Measurements from ENCODE around the gene FUT7.

The FUT7 gene
- 4.5 to 7.7 (median 7.1) reads per million in 3 donors for total RNA-seq

- Histone ChIP-seq H3K27me3 (replicated peaks; ENCODE audit: control insufficient read depth, insufficient read depth, low read length, poor library complexity, severe bottlenecking) (no peaks in the 10 kb centered on the region), H3K27ac (ENCODE audit: insufficient read depth, low read length, poor library complexity, severe bottlenecking) (peak within 1 kb of the TSS; percentile 61), H3K36me3 (ENCODE audit: control insufficient read depth, insufficient read depth, low read length) (no peaks in the 10 kb centered on the region), H3K9me3 (ENCODE audit: control insufficient read depth, low read length) (no peaks in the 10 kb centered on the region), H3K4me1 (ENCODE audit: control insufficient read depth, insufficient read depth, low read length, poor library complexity, severe bottlenecking) (peaks cover 65% of the 10 kb centered on the region), H3K4me3 (ENCODE audit: insufficient read depth, low read depth, low read length, poor library complexity, severe bottlenecking) (peak within 1 kb of the TSS; percentile 67)
- peak in 1 of 3 donors; percentile 17 for DNase-seq
Measured at GRCh38 chr9:137031904-137032640, at the start of gene FUT7. Gene FUT7, minus strand, starts transcription at chr9:137032088. Its CDS starts 97 bp downstream, at chr9:137031991.

GRCh38 chr9:137080260-137081122 lies 48.6 kb upstream of the FUT7 start:
- Histone ChIP-seq H3K4me3 (ENCODE audit: insufficient read depth, low read depth, low read length, poor library complexity, severe bottlenecking) (no peak overlapping the region), H3K27me3 (replicated peaks; ENCODE audit: control insufficient read depth, insufficient read depth, low read length, poor library complexity, severe bottlenecking) (no peaks in the 10 kb centered on the region), H3K4me1 (ENCODE audit: control insufficient read depth, insufficient read depth, low read length, poor library complexity, severe bottlenecking) (peaks cover 13% of the 10 kb centered on the region), H3K36me3 (ENCODE audit: control insufficient read depth, insufficient read depth, low read length) (peaks cover 7% of the 10 kb centered on the region), H3K27ac (ENCODE audit: insufficient read depth, low read length, poor library complexity, severe bottlenecking) (no peak overlapping the region), H3K9me3 (ENCODE audit: control insufficient read depth, low read length) (no peaks in the 10 kb centered on the region)
- no peak for DNase-seq

- H3K27ac ChIP-seq (ENCODE audit: insufficient read depth, low read length, poor library complexity, severe bottlenecking), result no peak overlapping the region
- H3K9me3 ChIP-seq (ENCODE audit: control insufficient read depth, low read length), result no peaks in the 10 kb centered on the region
- no peak for DNase-seq
- H3K4me1 ChIP-seq (ENCODE audit: control insufficient read depth, insufficient read depth, low read length, poor library complexity, severe bottlenecking), result peaks cover 11% of the 10 kb centered on the region
- no peaks in the 10 kb centered on the region for H3K27me3 ChIP-seq (replicated peaks; ENCODE audit: control insufficient read depth, insufficient read depth, low read length, poor library complexity, severe bottlenecking)
- H3K4me3 ChIP-seq (ENCODE audit: insufficient read depth, low read depth, low read length, poor library complexity, severe bottlenecking), result no peak overlapping the region
- peaks cover 7% of the 10 kb centered on the region for H3K36me3 ChIP-seq (ENCODE audit: control insufficient read depth, insufficient read depth, low read length)
Measured at GRCh38 chr9:137079401-137079787, 47.5 kb upstream of the FUT7 start.

- Histone ChIP-seq H3K9me3 (ENCODE audit: control insufficient read depth, low read length) (no peaks in the 10 kb centered on the region), H3K4me1 (ENCODE audit: control insufficient read depth, insufficient read depth, low read length, poor library complexity, severe bottlenecking) (peaks cover 11% of the 10 kb centered on the region), H3K27me3 (replicated peaks; ENCODE audit: control insufficient read depth, insufficient read depth, low read length, poor library complexity, severe bottlenecking) (no peaks in the 10 kb centered on the region), H3K36me3 (ENCODE audit: control insufficient read depth, insufficient read depth, low read length) (peaks cover 7% of the 10 kb centered on the region), H3K4me3 (ENCODE audit: insufficient read depth, low read depth, low read length, poor library complexity, severe bottlenecking) (no peak overlapping the region), H3K27ac (ENCODE audit: insufficient read depth, low read length, poor library complexity, severe bottlenecking) (no peak overlapping the region)
- no peak for DNase-seq
Measured at GRCh38 chr9:137078701-137079400, 47.0 kb upstream of the FUT7 start.

GRCh38 chr9:137077758-137078693 lies 46.1 kb upstream of the FUT7 start:
- Histone ChIP-seq H3K9me3 (ENCODE audit: control insufficient read depth, low read length) (no peaks in the 10 kb centered on the region), H3K36me3 (ENCODE audit: control insufficient read depth, insufficient read depth, low read length) (peaks cover 7% of the 10 kb centered on the region), H3K27me3 (replicated peaks; ENCODE audit: control insufficient read depth, insufficient read depth, low read length, poor library complexity, severe bottlenecking) (no peaks in the 10 kb centered on the region), H3K4me3 (ENCODE audit: insufficient read depth, low read depth, low read length, poor library complexity, severe bottlenecking) (peak overlapping the region; percentile 55), H3K27ac (ENCODE audit: insufficient read depth, low read length, poor library complexity, severe bottlenecking) (peak overlapping the region; percentile 48), H3K4me1 (ENCODE audit: control insufficient read depth, insufficient read depth, low read length, poor library complexity, severe bottlenecking) (peaks cover 11% of the 10 kb centered on the region)
- peak in 1 of 3 donors; percentile 23 for DNase-seq

GRCh38 chr9:137077010-137077747 lies 45.3 kb upstream of the FUT7 start, which contains the start of gene UAP1L1:
Gene UAP1L1, plus strand, starts transcription at chr9:137077517. Its CDS starts 16 bp downstream, at chr9:137077533.
- peak; percentile 37 to 63 (median 53) for DNase-seq
- H3K9me3 ChIP-seq (ENCODE audit: control insufficient read depth, low read length), result no peaks in the 10 kb centered on the region
- peaks cover 11% of the 10 kb centered on the region for H3K4me1 ChIP-seq (ENCODE audit: control insufficient read depth, insufficient read depth, low read length, poor library complexity, severe bottlenecking)
- peak within 1 kb of the TSS; percentile 55 for H3K4me3 ChIP-seq (ENCODE audit: insufficient read depth, low read depth, low read length, poor library complexity, severe bottlenecking)
- H3K27ac ChIP-seq (ENCODE audit: insufficient read depth, low read length, poor library complexity, severe bottlenecking), result peak within 1 kb of the TSS; percentile 48
- H3K36me3 ChIP-seq (ENCODE audit: control insufficient read depth, insufficient read depth, low read length), result peaks cover 4% of the 10 kb centered on the region
- no peaks in the 10 kb centered on the region for H3K27me3 ChIP-seq (replicated peaks; ENCODE audit: control insufficient read depth, insufficient read depth, low read length, poor library complexity, severe bottlenecking)

- H3K36me3 ChIP-seq (ENCODE audit: control insufficient read depth, insufficient read depth, low read length), result peaks cover 4% of the 10 kb centered on the region
- H3K4me3 ChIP-seq (ENCODE audit: insufficient read depth, low read depth, low read length, poor library complexity, severe bottlenecking), result no peak overlapping the region
- peaks cover 11% of the 10 kb centered on the region for H3K4me1 ChIP-seq (ENCODE audit: control insufficient read depth, insufficient read depth, low read length, poor library complexity, severe bottlenecking)
- H3K27ac ChIP-seq (ENCODE audit: insufficient read depth, low read length, poor library complexity, severe bottlenecking), result no peak overlapping the region
- no peaks in the 10 kb centered on the region for H3K27me3 ChIP-seq (replicated peaks; ENCODE audit: control insufficient read depth, insufficient read depth, low read length, poor library complexity, severe bottlenecking)
- DNase-seq, result no peak
- no peaks in the 10 kb centered on the region for H3K9me3 ChIP-seq (ENCODE audit: control insufficient read depth, low read length)
Measured at GRCh38 chr9:137076636-137077009, 44.7 kb upstream of the FUT7 start.

GRCh38 chr9:137075275-137075775 lies 43.4 kb upstream of the FUT7 start:
- Histone ChIP-seq H3K27me3 (replicated peaks; ENCODE audit: control insufficient read depth, insufficient read depth, low read length, poor library complexity, severe bottlenecking) (no peaks in the 10 kb centered on the region), H3K27ac (ENCODE audit: insufficient read depth, low read length, poor library complexity, severe bottlenecking) (no peak overlapping the region), H3K36me3 (ENCODE audit: control insufficient read depth, insufficient read depth, low read length) (peaks cover 2% of the 10 kb centered on the region), H3K9me3 (ENCODE audit: control insufficient read depth, low read length) (no peaks in the 10 kb centered on the region), H3K4me1 (ENCODE audit: control insufficient read depth, insufficient read depth, low read length, poor library complexity, severe bottlenecking) (peaks cover 19% of the 10 kb centered on the region), H3K4me3 (ENCODE audit: insufficient read depth, low read depth, low read length, poor library complexity, severe bottlenecking) (no peak overlapping the region)
- DNase-seq, result no peak

All from effector memory CD4-positive, alpha-beta T cell (primary cell).